ENCODE results near the gene SCN1A. TPM values are rescaled to one million over a fixed set of nuclear protein-coding genes. Genes with fewer than 3 reads are reported as not detected.
"Not testable (repeated sequence)": the region's sequence is repeated elsewhere in the genome, so short reads cannot be mapped to it uniquely, and the experiment has no call there.

SCN1A gene
- total RNA-seq, 2 donors from 2014 or later, result 0.05 TPM; not detected in 1

DNA sequence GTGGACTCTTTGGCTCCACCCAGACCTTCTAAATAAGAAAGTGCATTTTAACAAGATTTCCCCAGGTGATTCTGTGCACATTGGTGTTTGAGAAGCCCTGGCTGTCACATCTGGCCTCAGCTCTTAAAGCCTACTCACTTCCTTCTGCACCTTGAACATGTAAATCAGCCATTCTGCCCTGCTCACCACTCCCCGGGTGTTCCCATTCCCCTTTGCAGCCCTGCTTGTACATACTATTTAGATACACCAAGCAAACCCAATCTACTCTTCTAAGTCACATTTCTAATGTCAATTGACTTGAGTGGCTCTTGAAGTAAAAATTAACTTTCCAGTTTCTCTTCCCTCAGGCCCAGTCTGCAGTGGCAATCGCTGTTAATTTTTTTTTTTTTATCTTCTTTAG is 13.1 kb upstream of the SCN1A start:
- H3K9me3 ChIP-seq, result no peaks in the 10 kb centered on the region
- no peak overlapping the region for H3K9ac ChIP-seq (ENCODE audit: low read depth in 2 of 2, low read length in 2 of 2)
- no peaks in the 10 kb centered on the region for H3K4me1 ChIP-seq
- H3K27ac ChIP-seq, result no peak overlapping the region
- no peak overlapping the region for H3K4me3 ChIP-seq
- intact Hi-C loops (cut with DNase I), result no loop called here
- no peak for DNase-seq
- no peaks in the 10 kb centered on the region for H3K27me3 ChIP-seq
- no peak for TF ChIP-seq CTCF (IDR thresholded peaks at IDR 0.05)
- no peaks in the 10 kb centered on the region for H3K36me3 ChIP-seq

DNA sequence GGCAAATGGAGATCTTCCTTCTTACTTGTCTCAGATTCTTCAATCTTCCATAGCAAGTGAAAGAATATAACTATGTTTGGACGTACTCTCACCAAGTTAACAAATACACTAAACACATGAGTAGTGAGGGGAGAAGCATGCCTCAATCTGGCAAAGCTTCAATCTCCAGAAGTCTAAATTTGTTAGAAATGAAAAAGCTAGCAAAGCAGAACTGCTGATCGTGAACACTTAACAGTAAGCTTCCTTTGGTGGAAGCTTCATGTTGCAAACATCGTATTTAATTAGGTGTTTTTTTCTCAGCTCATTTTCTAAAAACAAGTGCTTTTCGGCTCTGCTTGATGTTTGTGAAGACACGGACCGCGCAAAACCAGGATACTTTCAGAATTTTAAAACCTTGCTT is 12.7 kb upstream of the SCN1A start:
- no peak overlapping the region for H3K27ac ChIP-seq
- intact Hi-C loops (cut with DNase I), result no loop called here
- H3K36me3 ChIP-seq, result no peaks in the 10 kb centered on the region
- H3K4me1 ChIP-seq, result no peaks in the 10 kb centered on the region
- H3K4me3 ChIP-seq, result no peak overlapping the region
- DNase-seq, result no peak
- no peak for TF ChIP-seq CTCF (IDR thresholded peaks at IDR 0.05)
- no peak overlapping the region for H3K9ac ChIP-seq (ENCODE audit: low read depth in 2 of 2, low read length in 2 of 2)
- no peaks in the 10 kb centered on the region for H3K9me3 ChIP-seq
- no peaks in the 10 kb centered on the region for H3K27me3 ChIP-seq

GRCh38 chr2:166139479-166139878 is 11.7 kb upstream of the SCN1A start:
- DNase-seq; H3K9me3 ChIP-seq; H3K27ac ChIP-seq; H3K36me3 ChIP-seq; intact Hi-C loops (cut with DNase I); H3K9ac ChIP-seq (ENCODE audit: low read depth in 2 of 2, low read length in 2 of 2); H3K4me1 ChIP-seq; H3K27me3 ChIP-seq; H3K4me3 ChIP-seq: not testable (repeated sequence)

DNA sequence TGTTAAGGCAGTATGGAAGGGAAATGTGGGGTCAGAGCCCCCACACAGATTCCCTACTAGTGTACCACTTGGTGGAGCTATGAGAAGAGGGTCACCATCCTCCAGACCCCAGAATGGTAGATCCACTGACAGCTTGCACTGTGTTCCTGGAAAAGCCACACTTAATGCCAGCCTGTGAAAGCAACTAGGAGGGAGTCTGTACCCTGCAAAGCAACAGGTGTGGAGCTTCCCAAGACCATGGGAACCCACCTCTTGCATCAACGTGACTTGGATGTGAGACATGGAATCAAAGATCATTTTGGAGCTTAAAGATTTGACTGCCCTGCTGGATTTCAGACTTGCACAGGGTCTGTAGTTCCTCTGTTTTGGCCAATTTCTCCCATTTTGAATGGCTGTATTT is 10.8 kb upstream of the SCN1A start:
- H3K27me3 ChIP-seq, result no peaks in the 10 kb centered on the region
- no peaks in the 10 kb centered on the region for H3K9me3 ChIP-seq
- no peaks in the 10 kb centered on the region for H3K4me1 ChIP-seq
- no peaks in the 10 kb centered on the region for H3K36me3 ChIP-seq
- TF ChIP-seq CTCF (IDR thresholded peaks at IDR 0.05), result no peak
- H3K4me3 ChIP-seq, result no peak overlapping the region
- intact Hi-C loops (cut with DNase I), result no loop called here
- H3K9ac ChIP-seq (ENCODE audit: low read depth in 2 of 2, low read length in 2 of 2), result no peak overlapping the region
- no peak overlapping the region for H3K27ac ChIP-seq
- DNase-seq, result no peak

DNA sequence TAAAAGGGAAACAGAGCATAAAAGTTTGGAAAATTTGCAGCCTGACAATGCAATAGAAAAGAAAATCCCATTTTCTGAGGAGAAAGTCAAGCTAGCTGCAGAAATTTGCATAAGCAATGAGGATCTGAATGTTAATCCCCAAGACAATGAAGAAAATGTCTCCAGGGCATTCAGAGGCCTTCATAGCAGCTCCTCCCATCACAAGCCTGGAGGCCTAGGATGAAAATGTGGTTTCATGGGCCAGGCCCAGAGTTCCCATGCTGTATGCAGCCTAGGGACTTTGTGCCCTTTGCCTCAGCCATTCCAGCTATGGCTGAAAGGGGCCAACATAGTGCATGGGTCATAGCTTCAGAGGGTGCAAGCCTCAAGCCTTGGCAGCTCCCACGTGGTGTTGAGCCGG is 10.3 kb upstream of the SCN1A start:
- H3K4me1 ChIP-seq, result no peaks in the 10 kb centered on the region
- no peaks in the 10 kb centered on the region for H3K36me3 ChIP-seq
- no peaks in the 10 kb centered on the region for H3K9me3 ChIP-seq
- intact Hi-C loops (cut with DNase I), result no loop called here
- H3K27me3 ChIP-seq, result no peaks in the 10 kb centered on the region
- H3K27ac ChIP-seq, result no peak overlapping the region
- no peak for TF ChIP-seq CTCF (IDR thresholded peaks at IDR 0.05)
- no peak for DNase-seq
- no peak overlapping the region for H3K9ac ChIP-seq (ENCODE audit: low read depth in 2 of 2, low read length in 2 of 2)
- H3K4me3 ChIP-seq, result no peak overlapping the region

GRCh38 chr2:166137331-166137730 is 9.5 kb upstream of the SCN1A start:
- intact Hi-C loops (cut with DNase I), result no loop called here
- TF ChIP-seq CTCF (IDR thresholded peaks at IDR 0.05), result no peak

More at GRCh38 chr2:166137331-166137730, 9.5 kb upstream of the SCN1A start:
- Histone ChIP-seq H3K9me3 (no peaks in the 10 kb centered on the region), H3K4me3 (no peak overlapping the region), H3K9ac (ENCODE audit: low read depth in 2 of 2, low read length in 2 of 2) (no peak overlapping the region), H3K4me1 (no peaks in the 10 kb centered on the region), H3K27ac (no peak overlapping the region), H3K27me3 (no peaks in the 10 kb centered on the region), H3K36me3 (no peaks in the 10 kb centered on the region)
- DNase-seq, result no peak

All from colonic mucosa (tissue), 4 donors.